GM12873 (cell line): ENCODE results near the gene HAAO.

Source experiments
- CTCF ChIP-seq: IDR thresholded peaks from 2 replicates; pipeline ENCODE4 v1.5.1; 2012; ENCODE audit warnings: low read depth, mild to moderate bottlenecking, moderate library complexity, low read length, control low read depth; ENCODE audit not compliant: insufficient read depth; ENCODE audit errors: missing control alignments

The HAAO gene

GRCh38 chr2:42792583-42793333 lies at the start of gene HAAO:
Gene HAAO (minus strand): TSS chr2:42792583. CDS start chr2:42792536, 47 bp downstream.
- TF ChIP-seq CTCF = peak; percentile 27

GRCh38 chr2:42841344-42841743 lies 49.0 kb upstream of the HAAO start:
- no peak for TF ChIP-seq CTCF

GRCh38 chr2:42840760-42841159 lies 48.4 kb upstream of the HAAO start:
- no peak for TF ChIP-seq CTCF

DNA sequence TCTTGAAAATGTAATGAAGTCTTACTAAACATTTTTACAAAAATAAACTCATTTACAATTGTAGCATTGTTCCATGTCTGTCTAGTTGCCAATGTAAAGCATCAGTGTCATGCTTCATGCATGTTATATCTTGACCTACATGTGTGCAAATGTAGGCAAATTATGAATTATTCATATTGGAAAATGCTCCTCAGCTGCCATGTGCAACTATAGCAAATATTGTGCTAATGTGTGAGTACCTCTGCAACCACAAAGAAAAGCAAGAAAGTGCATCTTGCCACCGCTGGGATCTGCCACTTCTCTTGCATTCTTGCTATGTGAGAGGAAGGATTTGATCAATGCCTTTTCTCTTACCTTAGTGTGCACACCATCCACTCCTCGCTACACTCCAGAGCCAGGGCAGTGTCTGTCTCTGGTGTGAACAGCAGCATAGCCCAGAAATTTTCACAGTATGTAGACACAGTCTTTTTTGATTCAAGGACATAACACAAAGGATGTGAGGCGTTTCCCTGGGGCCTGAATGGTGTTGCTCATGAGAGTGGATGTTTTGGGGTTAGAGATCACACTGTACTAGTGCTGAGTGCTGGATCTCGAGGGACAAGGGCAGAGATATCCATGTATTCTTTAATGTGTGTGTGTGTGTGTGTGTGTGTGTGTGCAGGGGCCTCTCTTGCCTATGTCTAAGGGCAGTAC lies 47.6 kb upstream of the HAAO start:
- no peak for TF ChIP-seq CTCF

- TF ChIP-seq CTCF = no peak
Measured at GRCh38 chr2:42838133-42838532, 45.8 kb upstream of the HAAO start.

GRCh38 chr2:42835577-42836371 lies 43.4 kb upstream of the HAAO start:
- no peak for TF ChIP-seq CTCF

DNA sequence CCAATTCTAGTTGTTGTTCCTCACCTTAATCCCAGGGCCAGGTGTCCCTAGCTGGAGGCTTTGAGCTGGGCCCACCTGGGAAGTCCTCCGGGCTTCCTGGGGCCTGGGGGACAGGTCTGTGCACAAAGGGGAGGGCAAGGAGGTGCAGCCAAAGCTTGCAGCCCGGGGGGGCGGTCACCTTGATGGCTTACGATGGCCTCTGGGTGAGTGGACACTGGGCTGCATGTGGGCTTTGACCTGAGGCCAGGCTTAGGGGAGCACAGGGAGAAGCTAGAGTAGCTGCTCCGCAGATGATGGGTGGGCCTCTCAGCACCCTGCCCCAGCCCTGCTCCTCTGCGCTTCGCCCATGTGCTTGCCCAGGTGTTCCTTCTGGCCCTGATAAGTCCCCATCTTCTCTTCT lies 41.8 kb upstream of the HAAO start:
- TF ChIP-seq CTCF = no peak
